WI38 (cell line): ENCODE results near the gene SLC38A3.

Experiments
- H3K4me3 ChIP-seq: 2 replicates; pipeline ENCODE4 v1.5.1; 2011; ENCODE audit warnings: low read depth, mild to moderate bottlenecking, control low read depth, low read length
- CTCF ChIP-seq: IDR thresholded peaks from 2 replicates; pipeline ENCODE4 v1.5.1; 2012; ENCODE audit warnings: low read depth, mild to moderate bottlenecking, control low read depth, low read length

The SLC38A3 gene

GRCh38 chr3:50192689-50193141, 12.4 kb upstream of the SLC38A3 start:
- peak; percentile 93 for TF ChIP-seq CTCF

GRCh38 chr3:50193286-50193685, 11.8 kb upstream of the SLC38A3 start:
- no peak for TF ChIP-seq CTCF

More at GRCh38 chr3:50192689-50193141, 12.4 kb upstream of the SLC38A3 start:
- no peak overlapping the region for H3K4me3 ChIP-seq

GRCh38 chr3:50193746-50194127, 11.3 kb upstream of the SLC38A3 start:
- no peak for TF ChIP-seq CTCF
- no peak overlapping the region for H3K4me3 ChIP-seq

More at GRCh38 chr3:50193286-50193685, 11.8 kb upstream of the SLC38A3 start:
- no peak overlapping the region for H3K4me3 ChIP-seq

- H3K4me3 ChIP-seq: no peak overlapping the region
- TF ChIP-seq CTCF: peak; percentile 83
Observed at GRCh38 chr3:50194128-50194902, 10.8 kb upstream of the SLC38A3 start.

- H3K4me3 ChIP-seq: no peak overlapping the region
- no peak for TF ChIP-seq CTCF
Observed at GRCh38 chr3:50194903-50195500, 10.1 kb upstream of the SLC38A3 start.

- TF ChIP-seq CTCF: no peak
- H3K4me3 ChIP-seq: no peak overlapping the region
Observed at GRCh38 chr3:50195501-50196252, 9.4 kb upstream of the SLC38A3 start.
